Hepatocyte (in vitro differentiated cells): Measurements from ENCODE around the gene PDIA5. TPM values are rescaled to one million over a fixed set of nuclear protein-coding genes. Genes with fewer than 3 reads are reported as not detected.

Source experiments
- DNase-seq: peaks from one replicate; pipeline ENCODE4 v3.0.0-alpha.2; 2016; ENCODE audit warnings: low spot score
- H2AFZ ChIP-seq: fragments of 200-600 bp; sonication (generic); 2 replicates; pipeline ENCODE4 v1.6.0; 2016; ENCODE audit warnings: antibody characterized with exemption, mild to moderate bottlenecking
- H3K27ac ChIP-seq: fragments of 200-600 bp; sonication (generic); 2 replicates; pipeline ENCODE4 v1.5.1; 2016; ENCODE audit warnings: mild to moderate bottlenecking
- H3K27me3 ChIP-seq: fragments of 200-600 bp; sonication (generic); 2 replicates; pipeline ENCODE4 v1.6.1; 2016
- H3K36me3 ChIP-seq: fragments of 200-600 bp; sonication (generic); replicated peaks from 2 replicates; pipeline ENCODE4 v1.5.1; 2016; ENCODE audit warnings: low read depth; ENCODE audit not compliant: insufficient read depth
- H3K4me1 ChIP-seq: fragments of 200-600 bp; sonication (generic); 2 replicates; pipeline ENCODE4 v1.5.1; 2016; ENCODE audit warnings: mild to moderate bottlenecking, moderate library complexity; ENCODE audit not compliant: insufficient read depth
- H3K4me2 ChIP-seq: fragments of 200-600 bp; sonication (generic); 2 replicates; pipeline ENCODE4 v1.6.0; 2016
- H3K4me3 ChIP-seq: fragments of 200-600 bp; sonication (generic); 2 replicates; pipeline ENCODE4 v1.5.1; 2016; ENCODE audit warnings: mild to moderate bottlenecking
- H3K79me2 ChIP-seq: fragments of 200-600 bp; sonication (generic); 2 replicates; pipeline ENCODE4 v1.6.0; 2017; ENCODE audit warnings: mild to moderate bottlenecking
- H3K9me2 ChIP-seq: fragments of 200-600 bp; sonication (generic); replicated peaks from 2 replicates; pipeline ENCODE4 v1.6.0; 2017; ENCODE audit warnings: mild to moderate bottlenecking; ENCODE audit not compliant: insufficient read depth
- H3K9me3 ChIP-seq: fragments of 200-600 bp; sonication (generic); 2 replicates; pipeline ENCODE4 v1.5.1; 2016; ENCODE audit warnings: low read depth, mild to moderate bottlenecking
- H4K20me1 ChIP-seq: fragments of 200-600 bp; sonication (generic); 2 replicates; pipeline ENCODE4 v1.6.0; 2016; ENCODE audit warnings: mild to moderate bottlenecking; ENCODE audit not compliant: insufficient read depth, poor library complexity, severe bottlenecking
- EZH2 ChIP-seq: fragments of 200-600 bp; sonication (generic); IDR thresholded peaks from 2 replicates; pipeline ENCODE4 v1.6.1; 2016; ENCODE audit warnings: antibody characterized with exemption, mild to moderate bottlenecking, borderline replicate concordance
- EZH2phosphoT487 ChIP-seq: fragments of 200-600 bp; sonication (generic); IDR thresholded peaks from one replicate; pipeline ENCODE4 v1.6.1; 2018; ENCODE audit warnings: antibody characterized with exemption, mild to moderate bottlenecking, low read depth, moderate library complexity; ENCODE audit not compliant: unreplicated experiment, severe bottlenecking
- WGBS: methylation state at CpG from one replicate; pipeline ENCODE4 v1.1.6; 2016; ENCODE audit warnings: low lambda C conversion rate; ENCODE audit errors: missing lambda C conversion rate; 5-methylcytosine and 5-hydroxymethylcytosine counted together
- polyA plus RNA-seq: library from polyadenylated mRNA; unstranded; fragments of >200 nt; fragmentation: Nextera tagmentation; extraction: Ambion mirVana; gene quantifications from 2 replicates; pipeline ENCODE4 v1.2.1, GENCODE V29; 2016
- total RNA-seq: library from RNA; depleted of rRNA; stranded (reverse); fragments of >200 nt; gene quantifications from 2 replicates; pipeline ENCODE4 v1.2.3, GENCODE V29; 2014
- TF ChIP-seq, protein P1 (sequence below): fragments of 200-600 bp; sonication (generic); IDR thresholded peaks from 2 replicates; pipeline ENCODE4 v1.5.1; 2016; ENCODE audit warnings: antibody characterized with exemption, mild to moderate bottlenecking; ENCODE audit not compliant: poor library complexity

The PDIA5 gene
- total and polyA plus RNA-seq, 2 experiments from 2014 or later: 71.8 to 97.3 TPM

DNA sequence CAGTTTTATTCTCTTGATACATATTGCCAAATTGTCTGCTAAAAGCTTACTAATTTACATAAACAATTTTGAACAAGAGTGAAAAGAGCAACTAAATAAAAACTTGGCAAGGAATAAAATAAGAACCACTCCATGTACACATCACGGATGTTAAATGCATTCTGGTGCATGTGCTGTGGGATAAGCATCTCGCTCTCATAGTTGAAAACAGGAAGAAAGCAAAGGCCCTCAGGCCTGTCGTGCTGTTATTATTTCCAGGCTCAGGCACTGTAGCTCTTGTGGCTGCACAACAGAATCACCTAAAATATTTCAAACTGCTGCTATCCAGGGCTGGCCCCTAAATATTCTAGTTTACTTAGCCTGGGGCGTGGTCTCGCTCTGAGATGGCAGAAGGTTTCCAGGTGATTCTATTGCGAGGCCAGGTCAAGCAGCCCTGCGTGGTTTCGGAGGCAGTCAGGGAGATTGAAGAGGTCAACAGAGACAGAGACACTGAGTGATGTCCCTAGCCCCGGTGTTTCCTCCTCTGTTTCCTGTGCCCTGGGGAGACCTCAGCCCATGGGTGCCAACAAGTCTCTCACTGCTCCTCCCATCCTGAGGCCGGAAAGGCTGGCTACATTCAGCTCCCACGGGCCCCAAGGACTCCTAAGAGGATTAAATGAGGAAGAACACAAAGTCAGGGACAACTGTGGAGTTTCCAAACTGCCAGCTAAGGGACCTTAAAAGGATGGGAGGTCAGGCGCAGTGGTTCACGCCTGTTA, 18.2 kb upstream of the PDIA5 start:
- H3K79me2 ChIP-seq: no peaks in the 10 kb centered on the region
- H4K20me1 ChIP-seq: no peaks in the 10 kb centered on the region
- H3K9me3 ChIP-seq: no peaks in the 10 kb centered on the region
- H3K27me3 ChIP-seq: no peaks in the 10 kb centered on the region
- TF ChIP-seq EZH2: no peak
- TF ChIP-seq EZH2phosphoT487: no peak
- TF ChIP-seq, protein P1, sequence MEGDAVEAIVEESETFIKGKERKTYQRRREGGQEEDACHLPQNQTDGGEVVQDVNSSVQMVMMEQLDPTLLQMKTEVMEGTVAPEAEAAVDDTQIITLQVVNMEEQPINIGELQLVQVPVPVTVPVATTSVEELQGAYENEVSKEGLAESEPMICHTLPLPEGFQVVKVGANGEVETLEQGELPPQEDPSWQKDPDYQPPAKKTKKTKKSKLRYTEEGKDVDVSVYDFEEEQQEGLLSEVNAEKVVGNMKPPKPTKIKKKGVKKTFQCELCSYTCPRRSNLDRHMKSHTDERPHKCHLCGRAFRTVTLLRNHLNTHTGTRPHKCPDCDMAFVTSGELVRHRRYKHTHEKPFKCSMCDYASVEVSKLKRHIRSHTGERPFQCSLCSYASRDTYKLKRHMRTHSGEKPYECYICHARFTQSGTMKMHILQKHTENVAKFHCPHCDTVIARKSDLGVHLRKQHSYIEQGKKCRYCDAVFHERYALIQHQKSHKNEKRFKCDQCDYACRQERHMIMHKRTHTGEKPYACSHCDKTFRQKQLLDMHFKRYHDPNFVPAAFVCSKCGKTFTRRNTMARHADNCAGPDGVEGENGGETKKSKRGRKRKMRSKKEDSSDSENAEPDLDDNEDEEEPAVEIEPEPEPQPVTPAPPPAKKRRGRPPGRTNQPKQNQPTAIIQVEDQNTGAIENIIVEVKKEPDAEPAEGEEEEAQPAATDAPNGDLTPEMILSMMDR: no peak
- H3K9me2 ChIP-seq: no peaks in the 10 kb centered on the region
- WGBS: 76% methylated on average over 13 of the region's 13 CpGs
- no peaks in the 10 kb centered on the region for H3K4me1 ChIP-seq
- no peak overlapping the region for H3K4me2 ChIP-seq
- H3K36me3 ChIP-seq: peaks cover 4% of the 10 kb centered on the region
- no peak overlapping the region for H3K4me3 ChIP-seq
- no peak overlapping the region for H3K27ac ChIP-seq
- no peak for DNase-seq
- H2AFZ ChIP-seq: no peak overlapping the region

DNA sequence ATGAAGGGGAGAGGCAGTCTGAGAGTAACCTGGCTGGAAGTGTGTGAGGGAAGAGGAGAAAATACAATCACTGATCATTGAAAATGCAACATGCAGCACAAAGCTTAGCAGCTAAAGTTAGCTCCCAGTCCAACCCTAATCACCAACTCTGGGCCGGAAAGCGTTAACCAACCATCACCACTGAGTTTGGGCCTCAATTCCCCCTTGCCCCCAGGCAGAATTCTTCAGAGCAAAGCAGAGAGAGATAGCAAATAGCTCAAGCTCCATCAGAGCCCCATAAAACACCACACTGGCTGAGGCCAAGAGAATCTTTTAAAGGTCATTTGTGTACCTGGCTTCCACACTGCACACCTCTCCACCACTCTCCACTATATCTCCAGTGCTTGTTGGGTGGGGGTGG, 16.2 kb upstream of the PDIA5 start:
- no peaks in the 10 kb centered on the region for H3K9me2 ChIP-seq
- no peak for DNase-seq
- no peak overlapping the region for H3K4me2 ChIP-seq
- no peaks in the 10 kb centered on the region for H3K27me3 ChIP-seq
- WGBS: 63% methylated on average over 2 of the region's 2 CpGs
- H3K36me3 ChIP-seq: peaks cover 4% of the 10 kb centered on the region
- no peaks in the 10 kb centered on the region for H3K79me2 ChIP-seq
- H3K27ac ChIP-seq: no peak overlapping the region
- no peaks in the 10 kb centered on the region for H4K20me1 ChIP-seq
- H3K4me3 ChIP-seq: no peak overlapping the region
- TF ChIP-seq, protein P1: no peak
- no peak for TF ChIP-seq EZH2
- TF ChIP-seq EZH2phosphoT487: no peak
- no peak overlapping the region for H2AFZ ChIP-seq
- no peaks in the 10 kb centered on the region for H3K9me3 ChIP-seq
- no peaks in the 10 kb centered on the region for H3K4me1 ChIP-seq

DNA sequence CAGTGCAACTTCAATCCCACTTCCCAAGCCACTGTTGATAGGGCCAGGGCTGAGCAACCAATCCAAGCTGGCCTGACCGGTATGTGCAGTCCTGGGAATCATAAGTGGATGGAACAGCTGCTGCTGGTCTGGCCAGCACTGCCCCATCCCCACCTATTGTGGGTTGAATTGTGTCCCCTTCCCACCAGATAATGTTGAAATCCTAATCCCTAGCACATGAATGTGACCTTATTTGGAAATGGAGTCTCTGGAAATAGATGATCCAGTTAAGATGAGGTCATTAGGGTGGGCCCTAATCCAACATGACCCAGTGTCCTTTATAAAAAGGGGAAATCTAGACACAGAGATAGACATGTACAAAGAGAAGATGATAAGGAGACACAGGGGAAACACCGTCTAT, 13.7 kb upstream of the PDIA5 start:
- DNase-seq: no peak
- H3K4me1 ChIP-seq: no peaks in the 10 kb centered on the region
- no peak overlapping the region for H3K27ac ChIP-seq
- H3K9me3 ChIP-seq: no peaks in the 10 kb centered on the region
- no peak overlapping the region for H3K4me3 ChIP-seq
- no peak overlapping the region for H2AFZ ChIP-seq
- H3K4me2 ChIP-seq: no peak overlapping the region
- H3K79me2 ChIP-seq: no peaks in the 10 kb centered on the region
- no peaks in the 10 kb centered on the region for H3K27me3 ChIP-seq
- no peaks in the 10 kb centered on the region for H3K9me2 ChIP-seq
- H4K20me1 ChIP-seq: no peaks in the 10 kb centered on the region
- H3K36me3 ChIP-seq: peaks cover 2% of the 10 kb centered on the region
- no peak for TF ChIP-seq EZH2phosphoT487
- TF ChIP-seq EZH2: no peak
- TF ChIP-seq, protein P1: no peak
- WGBS: 65% methylated on average over 2 of the region's 2 CpGs
